PC-9 (cell line): ENCODE results near the gene SAA1.

Experiments
- EZH2 ChIP-seq: fragments of 200-600 bp; sonication (generic); IDR thresholded peaks from 2 replicates; pipeline ENCODE4 v1.8.0; 2017; ENCODE audit warnings: antibody characterized with exemption, low read depth
- TF ChIP-seq, protein P1 (sequence below): fragments of 200-600 bp; sonication (generic); conservative IDR thresholded peaks from 2 replicates; pipeline ENCODE4 v1.6.1; 2017; ENCODE audit warnings: mixed run types, antibody characterized with exemption, mild to moderate bottlenecking, moderate library complexity

- TF ChIP-seq, protein P1, sequence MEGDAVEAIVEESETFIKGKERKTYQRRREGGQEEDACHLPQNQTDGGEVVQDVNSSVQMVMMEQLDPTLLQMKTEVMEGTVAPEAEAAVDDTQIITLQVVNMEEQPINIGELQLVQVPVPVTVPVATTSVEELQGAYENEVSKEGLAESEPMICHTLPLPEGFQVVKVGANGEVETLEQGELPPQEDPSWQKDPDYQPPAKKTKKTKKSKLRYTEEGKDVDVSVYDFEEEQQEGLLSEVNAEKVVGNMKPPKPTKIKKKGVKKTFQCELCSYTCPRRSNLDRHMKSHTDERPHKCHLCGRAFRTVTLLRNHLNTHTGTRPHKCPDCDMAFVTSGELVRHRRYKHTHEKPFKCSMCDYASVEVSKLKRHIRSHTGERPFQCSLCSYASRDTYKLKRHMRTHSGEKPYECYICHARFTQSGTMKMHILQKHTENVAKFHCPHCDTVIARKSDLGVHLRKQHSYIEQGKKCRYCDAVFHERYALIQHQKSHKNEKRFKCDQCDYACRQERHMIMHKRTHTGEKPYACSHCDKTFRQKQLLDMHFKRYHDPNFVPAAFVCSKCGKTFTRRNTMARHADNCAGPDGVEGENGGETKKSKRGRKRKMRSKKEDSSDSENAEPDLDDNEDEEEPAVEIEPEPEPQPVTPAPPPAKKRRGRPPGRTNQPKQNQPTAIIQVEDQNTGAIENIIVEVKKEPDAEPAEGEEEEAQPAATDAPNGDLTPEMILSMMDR = no peak
- TF ChIP-seq EZH2 = no peak
These were observed 26.4 kb upstream of the SAA1 start for GRCh38 chr11:18239655-18240054.
